Caco-2 (cell line): Measurements from ENCODE around the gene SP2. TPM values are rescaled to one million over a fixed set of nuclear protein-coding genes. Genes with fewer than 3 reads are reported as not detected.
"Not testable (repeated sequence)": the region's sequence is repeated elsewhere in the genome, so short reads cannot be mapped to it uniquely, and the experiment has no call there.

Source experiments
- BruUV-seq: library from RNA; stranded (reverse); fragments of 400-500 nt; replicated peaks from 2 replicates; lab custom pipeline; 2021; lab: Mats Ljungman, UMichigan
- CTCF ChIA-PET: fragments of 300-600 bp; sonication (Branson Sonifier 250); formaldehyde crosslinking; loops from one replicate; lab custom pipeline; 2022; ENCODE audit warnings: antibody characterized with exemption; lab: Charles Lee
- POLR2A ChIA-PET: fragments of 300-600 bp; sonication (Branson Sonifier 250); formaldehyde crosslinking; loops from one replicate; lab custom pipeline; 2022; ENCODE audit warnings: antibody characterized with exemption; lab: Charles Lee
- DNase-seq, 2 experiments: peaks; one replicate each; pipeline versions ENCODE4 v3.0.0 to v3.0.0-alpha.2; 2020 to 2022
- H3K27me3 ChIP-seq: replicated peaks from 2 replicates; pipeline ENCODE4 v1.6.0; 2011; ENCODE audit warnings: low read length; ENCODE audit not compliant: control insufficient read depth, insufficient read depth
- H3K36me3 ChIP-seq: 2 replicates; pipeline ENCODE4 v1.5.1; 2011; ENCODE audit warnings: low read length; ENCODE audit not compliant: control insufficient read depth, insufficient read depth
- H3K4me1 ChIP-seq: fragments of 250-450 bp; sonication (Bioruptor Pico); 2 replicates; pipeline ENCODE4 v1.5.1; 2020; ENCODE audit warnings: mild to moderate bottlenecking
- H3K4me3 ChIP-seq: 2 replicates; pipeline ENCODE4 v1.5.1; 2011; ENCODE audit warnings: low read depth, mild to moderate bottlenecking, control low read depth, low read length
- H3K9me3 ChIP-seq: fragments of 250-450 bp; sonication (Bioruptor Pico); 2 replicates; pipeline ENCODE4 v1.5.1; 2020; ENCODE audit warnings: mild to moderate bottlenecking, moderate library complexity
- H3K27ac Mint-ChIP-seq: one replicate; pipeline ENCODE4 v1.8.0; 2022; ENCODE audit warnings: mixed read lengths; ENCODE audit not compliant: unreplicated experiment
- H3K27me3 Mint-ChIP-seq: one replicate; pipeline ENCODE4 v1.8.0; 2022; ENCODE audit warnings: mixed read lengths; ENCODE audit not compliant: insufficient read depth, unreplicated experiment
- H3K36me3 Mint-ChIP-seq: one replicate; pipeline ENCODE4 v1.8.0; 2022; ENCODE audit warnings: mild to moderate bottlenecking, mixed read lengths; ENCODE audit not compliant: insufficient read depth, unreplicated experiment
- H3K4me1 Mint-ChIP-seq: one replicate; pipeline ENCODE4 v1.8.0; 2022; ENCODE audit warnings: low read depth, mixed read lengths; ENCODE audit not compliant: unreplicated experiment
- H3K4me3 Mint-ChIP-seq: one replicate; pipeline ENCODE4 v1.8.0; 2022; ENCODE audit warnings: mild to moderate bottlenecking, moderate library complexity, mixed read lengths; ENCODE audit not compliant: unreplicated experiment
- H3K9me3 Mint-ChIP-seq: one replicate; pipeline ENCODE4 v1.8.0; 2022; ENCODE audit warnings: mixed read lengths; ENCODE audit not compliant: unreplicated experiment
- CTCF ChIP-seq, 2 experiments: fragments of 200-600 bp in 1 of 2; IDR thresholded peaks; 1 replicate in 1 of 2; 2 replicates in 1 of 2; pipeline versions ENCODE4 v1.5.1 to v1.8.0; 2011 to 2022; ENCODE audit warnings: antibody characterized with exemption in 1 of 2, control low read depth in 1 of 2, inconsistent platforms in 1 of 2, low read depth in 1 of 2, low read length in 1 of 2, mild to moderate bottlenecking in 1 of 2, moderate library complexity in 1 of 2; ENCODE audit not compliant: insufficient read depth in 1 of 2, severe bottlenecking in 1 of 2, unreplicated experiment in 1 of 2
- intact Hi-C: fragments of 100-400 bp; cut with micrococcal nuclease; formaldehyde crosslinking; loops from one replicate; pipeline ENCODE4 v1.10.0; 2022; ENCODE audit not compliant: unreplicated experiment
- total RNA-seq: library from RNA; stranded (reverse); gene quantifications from 2 replicates; pipeline ENCODE4 v1.2.3, GENCODE V29; 2022

The SP2 gene
- total RNA-seq, 1 experiment from 2014 or later, result 25.2 TPM

- BruUV-seq, result no TSS peak
- no peaks in the 10 kb centered on the region for H3K9me3 ChIP-seq
- Mint-ChIP-seq H3K9me3 (no peaks in the 10 kb centered on the region), H3K36me3 (peaks cover 31% of the 10 kb centered on the region), H3K27ac (no peak overlapping the region), H3K4me3 (no peak overlapping the region), H3K27me3 (no peaks in the 10 kb centered on the region), H3K4me1 (no peaks in the 10 kb centered on the region)
- H3K4me1 ChIP-seq, result no peaks in the 10 kb centered on the region
- no peaks in the 10 kb centered on the region for H3K36me3 ChIP-seq
- H3K27me3 ChIP-seq, result no peaks in the 10 kb centered on the region
- no peak for DNase-seq
- intact Hi-C loops, result no loop called here
- ChIA-PET CTCF (no interaction called here), POLR2A (no interaction called here)
- H3K4me3 ChIP-seq, result no peak overlapping the region
- TF ChIP-seq CTCF (IDR thresholded peaks at IDR 0.05; ENCODE audit: insufficient read depth in 1 of 2, low read depth in 1 of 2, low read length in 1 of 2, severe bottlenecking in 1 of 2, unreplicated experiment in 1 of 2), result no peak
These were observed 23.0 kb downstream of the SP2 start for GRCh38 chr17:47918991-47919390.

GRCh38 chr17:47919889-47920288 lies 23.9 kb downstream of the SP2 start:
- DNase-seq, POLR2A ChIA-PET, intact Hi-C loops, H3K27ac Mint-ChIP-seq, H3K27me3 Mint-ChIP-seq, H3K4me1 ChIP-seq, H3K4me1 Mint-ChIP-seq, H3K9me3 ChIP-seq, H3K36me3 ChIP-seq, H3K27me3 ChIP-seq, H3K4me3 Mint-ChIP-seq, CTCF ChIA-PET, H3K4me3 ChIP-seq, H3K9me3 Mint-ChIP-seq, BruUV-seq: not testable (repeated sequence)
- H3K36me3 Mint-ChIP-seq, result peaks cover 31% of the 10 kb centered on the region

- Mint-ChIP-seq H3K9me3 (no peaks in the 10 kb centered on the region), H3K4me1 (no peaks in the 10 kb centered on the region), H3K36me3 (peaks cover 35% of the 10 kb centered on the region), H3K27ac (no peak overlapping the region), H3K27me3 (no peaks in the 10 kb centered on the region), H3K4me3 (no peak overlapping the region)
- no peak overlapping the region for H3K4me3 ChIP-seq
- ChIA-PET POLR2A (interaction anchor here (1.0 kb wide), 1 partner anchor 45 kb away, joined by 3 read pairs; no protein-coding TSS in a partner anchor), CTCF (interaction anchor here (0.6 to 1.6 kb wide), 4 partner anchors 14 to 46 kb away, joined by 4 to 8 read pairs (median 6); partner anchors contain the start of genes CDK5RAP3 and PNPO)
- intact Hi-C loops, result no loop called here
- peaks cover 2% of the 10 kb centered on the region; the same call in 1 of the 2 replicates for H3K36me3 ChIP-seq
- H3K27me3 ChIP-seq, result no peaks in the 10 kb centered on the region
- BruUV-seq, result no TSS peak
- no peak for DNase-seq
- no peaks in the 10 kb centered on the region for H3K4me1 ChIP-seq
- H3K9me3 ChIP-seq, result no peaks in the 10 kb centered on the region
- no peak for TF ChIP-seq CTCF (IDR thresholded peaks at IDR 0.05; ENCODE audit: insufficient read depth in 1 of 2, low read depth in 1 of 2, low read length in 1 of 2, severe bottlenecking in 1 of 2, unreplicated experiment in 1 of 2)
These were observed 29.0 kb downstream of the SP2 start for GRCh38 chr17:47924785-47925677.
